ENCODE measurements around the gene PNPLA8.
"Not testable (repeated sequence)": the region's sequence is repeated elsewhere in the genome, so short reads cannot be mapped to it uniquely, and the experiment has no call there.

Gene PNPLA8, protein sequence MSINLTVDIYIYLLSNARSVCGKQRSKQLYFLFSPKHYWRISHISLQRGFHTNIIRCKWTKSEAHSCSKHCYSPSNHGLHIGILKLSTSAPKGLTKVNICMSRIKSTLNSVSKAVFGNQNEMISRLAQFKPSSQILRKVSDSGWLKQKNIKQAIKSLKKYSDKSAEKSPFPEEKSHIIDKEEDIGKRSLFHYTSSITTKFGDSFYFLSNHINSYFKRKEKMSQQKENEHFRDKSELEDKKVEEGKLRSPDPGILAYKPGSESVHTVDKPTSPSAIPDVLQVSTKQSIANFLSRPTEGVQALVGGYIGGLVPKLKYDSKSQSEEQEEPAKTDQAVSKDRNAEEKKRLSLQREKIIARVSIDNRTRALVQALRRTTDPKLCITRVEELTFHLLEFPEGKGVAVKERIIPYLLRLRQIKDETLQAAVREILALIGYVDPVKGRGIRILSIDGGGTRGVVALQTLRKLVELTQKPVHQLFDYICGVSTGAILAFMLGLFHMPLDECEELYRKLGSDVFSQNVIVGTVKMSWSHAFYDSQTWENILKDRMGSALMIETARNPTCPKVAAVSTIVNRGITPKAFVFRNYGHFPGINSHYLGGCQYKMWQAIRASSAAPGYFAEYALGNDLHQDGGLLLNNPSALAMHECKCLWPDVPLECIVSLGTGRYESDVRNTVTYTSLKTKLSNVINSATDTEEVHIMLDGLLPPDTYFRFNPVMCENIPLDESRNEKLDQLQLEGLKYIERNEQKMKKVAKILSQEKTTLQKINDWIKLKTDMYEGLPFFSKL

DNA sequence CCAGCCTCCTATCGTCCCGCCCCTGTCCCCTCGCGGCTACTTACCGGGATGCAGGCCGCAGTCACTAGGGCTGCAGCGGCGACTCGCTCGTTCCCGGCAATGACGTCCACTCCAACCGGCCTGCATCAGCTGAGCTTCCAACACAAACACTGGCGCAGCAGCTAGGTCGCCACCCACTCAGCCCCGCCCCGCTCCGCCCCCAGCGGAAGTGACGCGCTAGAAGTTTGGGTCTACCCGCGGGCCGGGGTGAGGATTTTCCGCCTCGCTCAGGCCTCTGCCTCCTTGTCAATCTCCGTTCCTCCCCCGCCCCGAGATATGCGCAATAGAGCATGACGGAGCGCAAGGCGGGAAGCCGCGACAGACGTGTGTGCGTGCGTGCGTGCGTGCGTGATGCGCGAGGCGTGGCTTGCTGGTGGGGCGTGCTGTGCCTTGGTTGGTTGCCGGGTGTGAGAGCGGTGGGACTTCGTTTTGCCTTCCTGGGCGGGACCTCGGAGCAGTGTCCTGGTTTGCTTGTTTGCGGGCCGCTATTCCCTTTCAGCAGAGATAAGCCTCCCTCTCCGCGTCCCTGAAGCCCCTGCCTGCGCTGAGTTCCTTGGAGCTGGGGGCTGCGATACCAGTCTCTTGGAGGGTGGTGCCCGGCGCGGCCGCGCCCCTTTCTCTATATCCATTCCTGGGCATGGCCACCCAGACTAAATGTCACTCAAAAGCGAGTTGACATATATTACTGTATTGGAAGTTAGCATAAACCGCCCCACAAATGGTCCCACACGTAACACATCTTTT is at the start of gene PNPLA8:
Gene PNPLA8, minus strand, starts transcription at position 151 of the 783 bp plus-strand sequence. CDS start 10,644 bp downstream, outside the sequence.
- DNase-seq (ENCODE audit: low read depth), result peak; percentile 100

DNA sequence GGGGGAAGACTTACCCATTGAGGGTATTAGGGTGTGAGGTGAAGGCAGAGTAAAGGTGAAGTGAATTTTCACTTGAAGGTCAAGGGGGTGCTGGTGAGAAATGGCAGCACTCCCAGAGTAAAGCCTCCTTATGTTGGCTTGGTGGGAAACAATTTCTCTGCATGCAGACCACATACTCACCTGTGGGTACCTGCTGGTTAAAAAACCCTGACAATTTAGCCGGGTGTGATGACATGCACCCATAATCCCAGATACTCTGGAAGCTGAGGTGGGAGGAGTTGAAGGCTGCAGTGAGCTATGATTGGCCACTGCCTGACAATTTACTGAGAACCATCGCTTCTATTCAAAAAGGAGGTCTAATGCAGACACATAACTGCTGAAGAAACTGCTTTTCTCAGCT is 49.2 kb upstream of the PNPLA8 start:
- no peak for DNase-seq (ENCODE audit: low read depth)

DNA sequence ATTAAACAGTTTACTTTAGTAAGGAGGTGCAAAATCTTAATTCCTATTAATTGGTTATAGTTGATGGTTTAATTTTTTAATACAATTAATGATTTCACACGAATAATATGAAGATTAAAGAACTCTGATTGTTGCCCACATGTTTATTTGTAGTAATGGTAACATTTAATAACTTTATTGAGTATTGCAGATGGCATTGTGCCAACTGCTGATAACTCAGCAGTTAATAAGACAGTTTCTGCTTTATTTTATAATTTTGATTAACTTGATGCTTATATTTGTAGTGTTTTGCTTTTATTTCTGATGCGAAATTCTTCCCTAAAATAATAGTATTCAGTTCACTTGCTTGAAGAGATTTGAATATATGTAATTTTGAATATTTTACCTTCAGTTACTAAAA is 46.5 kb upstream of the PNPLA8 start:
- no peak for DNase-seq (ENCODE audit: low read depth)

DNA sequence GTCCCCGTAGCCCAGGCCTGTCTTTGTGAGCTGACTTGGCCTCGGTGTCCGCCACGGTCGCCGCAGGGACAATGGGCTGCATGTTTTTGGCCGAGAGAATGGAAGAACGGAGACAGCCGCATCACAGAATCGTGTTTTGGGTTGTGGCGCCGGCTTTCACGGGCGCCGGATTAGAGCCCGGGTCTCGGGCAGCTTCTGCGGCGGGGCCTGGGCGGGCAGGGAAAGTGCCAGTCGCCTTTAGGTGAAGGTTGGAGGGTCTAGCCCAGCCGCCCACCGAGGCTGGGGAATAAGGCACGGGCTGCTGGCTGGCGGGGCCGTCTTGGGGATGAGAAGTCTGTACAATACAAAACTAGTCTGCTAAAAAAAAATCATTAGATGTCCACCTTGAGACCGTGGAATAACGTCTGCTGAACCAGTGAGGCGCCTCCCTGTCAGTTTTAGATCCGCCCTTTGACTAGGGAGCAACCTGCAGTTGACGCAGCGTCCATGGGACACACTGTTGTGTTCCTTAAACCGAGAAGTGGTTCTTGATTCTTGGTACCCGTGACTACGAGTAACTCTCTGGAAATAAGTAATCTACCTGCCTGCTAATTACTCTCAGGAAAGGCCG is 44.3 kb upstream of the PNPLA8 start:
- DNase-seq (ENCODE audit: low read depth), result peak; percentile 10

DNA sequence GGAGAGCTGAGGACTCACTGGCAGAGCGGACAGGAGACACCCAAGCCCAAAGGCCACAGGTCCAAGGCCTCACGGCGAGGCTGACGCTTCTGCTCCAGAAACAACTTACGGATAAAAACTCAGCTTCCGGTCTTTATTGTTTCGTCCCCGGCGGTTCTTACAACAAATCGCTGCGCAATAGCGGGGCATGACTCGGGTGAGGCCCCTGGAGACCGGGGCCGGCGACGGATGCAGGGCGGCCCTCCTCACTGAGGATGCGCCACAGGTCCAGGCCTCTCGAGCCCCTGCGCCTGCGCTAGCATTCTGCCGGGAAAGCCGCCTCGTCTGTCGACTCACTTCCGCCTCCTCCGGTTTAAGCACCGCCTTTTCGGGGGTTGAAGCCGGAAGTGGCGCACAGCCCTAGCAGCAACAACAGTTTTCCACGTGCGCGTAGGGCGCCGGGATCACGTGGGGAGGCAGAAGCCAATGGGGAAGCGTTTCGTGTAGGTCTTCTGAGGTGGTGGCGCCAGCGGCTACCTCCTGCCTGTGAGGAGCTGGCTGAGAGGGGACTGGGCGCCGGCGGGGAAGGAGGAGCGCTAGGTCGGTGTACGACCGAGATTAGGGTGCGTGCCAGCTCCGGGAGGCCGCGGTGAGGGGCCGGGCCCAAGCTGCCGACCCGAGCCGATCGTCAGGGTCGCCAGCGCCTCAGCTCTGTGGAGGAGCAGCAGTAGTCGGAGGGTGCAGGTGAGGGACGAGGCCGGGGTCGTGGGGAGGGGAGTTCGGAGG is 43.6 kb upstream of the PNPLA8 start, which contains the start of the genes DNAJB9 and THAP5:
Gene DNAJB9, plus strand, starts transcription at position 494 of the 765 bp plus-strand sequence. CDS start 1,853 bp downstream, outside the sequence.
Gene THAP5, minus strand, starts transcription at position 326 of the 765 bp plus-strand sequence. Its CDS starts 137 bp downstream, at position 189.
- DNase-seq (ENCODE audit: low read depth), result peak; percentile 99

DNA sequence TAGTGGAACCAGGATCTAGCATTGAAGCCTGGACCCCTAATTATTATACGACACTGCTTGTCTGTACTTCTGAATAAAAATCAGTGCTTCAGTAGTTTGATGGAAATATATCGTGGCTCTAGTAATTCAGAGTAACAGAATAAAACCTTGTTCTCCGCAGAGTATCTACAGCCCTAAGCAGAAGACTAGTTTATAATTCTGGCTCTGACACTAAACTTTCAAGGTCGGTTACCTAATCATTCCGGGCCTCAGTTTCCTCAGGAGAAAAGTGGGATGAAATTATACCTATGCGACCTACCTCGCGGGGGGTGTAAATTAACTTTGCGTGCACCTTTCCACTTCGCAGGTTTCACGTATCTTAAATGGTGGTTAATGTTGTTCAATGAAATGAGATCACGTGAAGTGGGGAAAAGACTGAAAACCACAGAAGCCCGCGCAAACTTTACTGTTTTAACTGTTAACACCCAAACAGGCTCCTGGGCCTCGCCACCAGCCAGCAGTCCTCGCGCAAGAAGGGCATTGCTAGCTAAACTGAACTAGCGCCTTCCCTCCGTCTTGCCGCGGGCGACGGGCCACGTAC is 43.0 kb upstream of the PNPLA8 start:
- no peak for DNase-seq (ENCODE audit: low read depth)

DNA sequence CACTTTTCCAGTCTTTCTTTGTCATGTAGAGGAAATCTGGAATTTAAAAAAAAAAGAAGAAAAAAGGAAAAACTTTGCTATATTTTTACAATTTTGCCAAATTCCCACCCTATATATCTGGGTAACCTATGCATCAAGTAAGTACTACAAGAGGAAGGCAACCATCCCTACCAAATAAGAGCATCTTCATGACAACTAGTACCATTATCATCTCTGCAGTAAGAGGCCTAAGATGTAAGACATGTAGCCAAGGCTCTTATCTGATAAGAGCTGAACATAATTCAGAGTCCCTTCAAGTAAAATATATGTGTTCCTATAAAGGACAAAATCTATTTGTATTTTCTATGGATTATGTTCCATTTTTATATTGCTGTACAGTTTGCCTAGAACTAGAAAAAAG is 40.1 kb upstream of the PNPLA8 start:
- no peak for DNase-seq (ENCODE audit: low read depth)

DNA sequence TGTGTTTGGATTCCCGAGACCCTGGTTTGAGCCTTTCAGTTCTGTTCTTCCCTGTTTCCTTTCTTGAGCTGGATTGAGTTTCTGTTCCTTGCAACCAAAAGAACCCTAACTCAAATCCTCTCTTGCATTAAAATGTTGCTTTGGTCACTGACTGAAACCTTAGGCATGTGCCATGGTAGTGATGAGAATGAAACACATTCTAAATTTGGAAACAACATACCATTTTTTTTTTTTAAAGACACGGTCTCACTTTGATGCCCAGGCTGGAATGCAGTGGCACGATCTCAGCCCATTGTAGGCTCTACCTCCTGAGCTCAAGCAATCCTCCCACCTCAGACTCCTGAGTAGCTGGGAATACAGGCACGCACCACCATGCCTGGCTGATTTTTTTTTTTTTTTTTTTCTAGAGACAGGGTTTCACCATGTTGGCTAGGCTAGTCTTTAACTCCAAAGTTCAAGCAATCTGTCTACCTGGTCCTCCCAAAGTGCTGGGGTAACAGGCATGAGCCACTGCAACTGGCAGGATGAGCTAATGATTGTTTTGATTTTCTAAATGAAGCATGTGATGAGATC is 35.2 kb upstream of the PNPLA8 start:
- no peak for DNase-seq (ENCODE audit: low read depth)

DNA sequence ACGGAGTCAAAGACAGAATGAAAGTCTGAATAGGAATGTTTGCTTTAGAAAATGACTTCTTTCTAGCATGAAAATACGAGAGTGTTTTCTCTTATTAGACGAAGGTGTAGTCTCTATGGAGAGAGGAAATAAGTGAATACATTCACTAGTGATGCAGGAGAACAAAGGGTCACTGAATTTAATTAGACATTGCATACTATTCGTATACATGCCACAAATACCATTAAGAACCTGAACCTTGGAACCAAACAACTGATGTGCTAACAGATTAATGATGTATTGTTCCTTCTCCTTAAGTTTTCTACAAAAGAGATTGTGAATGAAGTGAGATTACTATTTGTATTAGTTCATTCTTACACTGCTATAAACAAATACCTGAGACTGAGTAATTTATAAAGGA is 33.3 kb upstream of the PNPLA8 start:
- DNase-seq (ENCODE audit: low read depth), result no peak

DNA sequence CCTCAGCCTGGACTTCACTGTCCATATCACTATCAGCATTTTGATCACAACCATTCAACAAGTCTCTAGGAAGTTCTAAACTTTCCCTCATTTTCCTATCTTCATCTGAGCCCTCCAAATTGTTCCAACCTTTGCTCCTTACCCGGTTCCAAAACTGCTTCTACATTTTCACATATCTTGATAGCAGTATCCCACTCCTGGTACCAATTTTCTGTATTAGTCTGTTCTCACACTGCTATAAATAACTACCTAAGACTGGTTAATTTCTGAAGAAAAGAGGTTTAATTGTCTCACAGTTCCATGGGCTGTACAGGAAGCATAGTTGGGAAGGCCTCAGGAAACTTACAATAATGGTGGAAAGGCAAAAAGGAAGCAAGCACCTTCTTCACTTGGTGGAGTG is 31.7 kb upstream of the PNPLA8 start:
- no peak for DNase-seq (ENCODE audit: low read depth)

DNA sequence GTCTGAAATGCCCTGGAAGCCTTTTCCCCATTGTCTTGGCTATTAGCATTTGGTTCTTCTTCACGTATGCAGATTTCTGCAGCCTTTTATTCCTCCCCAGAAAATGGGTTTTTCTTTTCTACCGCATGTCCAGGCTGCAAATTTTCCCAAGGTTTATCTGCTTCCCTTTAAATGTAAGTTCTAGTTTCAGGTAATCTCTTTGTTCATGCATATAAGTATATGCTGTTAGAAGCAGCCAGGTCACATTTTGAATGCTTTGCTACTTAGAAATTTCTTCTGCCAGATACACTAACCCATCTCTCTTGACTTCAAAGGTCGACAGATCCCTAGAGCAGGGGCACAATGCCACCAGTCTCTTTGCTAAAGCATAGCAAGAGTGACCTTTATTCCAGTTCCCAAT is 31.3 kb upstream of the PNPLA8 start:
- no peak for DNase-seq (ENCODE audit: low read depth)

DNA sequence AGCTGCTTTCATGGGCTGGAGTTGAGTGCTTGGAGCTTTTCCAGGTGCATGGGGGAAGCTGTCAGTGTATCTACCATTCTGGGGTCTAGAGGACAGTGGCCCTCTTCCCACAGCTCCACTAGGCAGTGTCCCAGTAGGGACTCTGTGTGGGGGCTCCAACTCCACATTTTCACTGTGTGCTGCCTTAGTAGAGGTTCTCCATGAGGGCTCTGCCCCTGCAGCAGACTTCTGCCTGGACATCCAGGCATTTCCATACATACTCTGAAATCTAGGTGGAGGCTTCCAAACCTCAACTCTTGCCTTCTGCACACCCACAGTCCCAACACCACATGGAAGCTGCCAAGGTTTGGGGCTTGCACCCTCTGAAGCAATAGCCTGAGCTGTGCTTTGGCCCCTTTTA is 30.7 kb upstream of the PNPLA8 start:
- not testable (repeated sequence) for DNase-seq (ENCODE audit: low read depth)

DNA sequence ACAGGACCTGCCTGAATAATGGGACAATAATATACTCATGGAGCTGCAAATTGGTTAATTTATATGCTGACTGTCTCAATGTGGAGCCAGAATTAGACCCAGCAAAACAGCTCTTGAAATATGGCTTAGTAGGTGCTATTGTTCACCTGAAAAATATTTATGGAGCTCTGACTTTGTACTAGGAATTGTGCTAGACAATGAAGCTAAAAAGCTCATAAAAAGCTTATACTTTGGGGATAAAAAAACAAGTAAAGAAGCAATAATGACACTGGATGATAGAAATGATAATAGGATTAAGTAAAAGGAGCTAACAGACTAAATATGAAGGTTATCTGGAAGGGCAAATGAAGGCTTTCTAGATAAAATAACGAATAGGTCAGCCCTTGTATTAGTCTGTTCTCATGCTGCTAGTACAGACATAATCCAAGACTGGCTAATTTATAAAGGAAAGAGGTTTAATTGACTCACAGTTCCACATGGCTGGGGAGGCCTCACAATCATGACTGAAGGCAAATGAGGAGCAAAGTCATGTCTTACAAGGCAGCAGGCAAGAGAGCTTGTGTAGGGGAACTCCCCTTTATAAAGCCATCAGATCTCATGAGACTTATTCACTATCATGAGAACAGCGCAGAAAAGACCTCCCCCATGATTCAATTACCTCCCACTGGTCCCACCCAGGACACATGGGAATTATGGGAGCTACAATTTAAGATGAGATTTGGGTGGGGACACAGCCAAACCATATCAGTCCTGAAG is 22.4 kb upstream of the PNPLA8 start:
- not testable (repeated sequence) for DNase-seq (ENCODE audit: low read depth)

DNA sequence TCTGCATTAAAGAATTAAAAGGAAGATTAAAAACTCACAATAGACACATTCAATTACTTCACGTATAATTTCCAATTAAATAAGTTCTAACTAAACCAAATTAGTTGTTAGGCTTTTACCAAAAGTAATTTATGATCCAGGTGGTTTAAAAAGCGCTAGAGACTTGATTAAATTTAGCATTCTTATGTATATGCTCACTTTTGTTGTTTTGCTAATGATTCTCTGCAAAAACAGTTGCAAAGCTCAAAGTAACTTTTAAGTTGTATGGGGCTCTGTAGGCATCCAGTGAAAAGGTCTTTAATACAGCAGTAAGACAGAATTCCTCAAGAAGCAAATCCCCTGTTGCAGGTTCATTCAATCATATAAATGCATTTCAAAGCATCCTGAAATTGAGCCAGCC is 15.5 kb upstream of the PNPLA8 start:
- no peak for DNase-seq (ENCODE audit: low read depth)

DNA sequence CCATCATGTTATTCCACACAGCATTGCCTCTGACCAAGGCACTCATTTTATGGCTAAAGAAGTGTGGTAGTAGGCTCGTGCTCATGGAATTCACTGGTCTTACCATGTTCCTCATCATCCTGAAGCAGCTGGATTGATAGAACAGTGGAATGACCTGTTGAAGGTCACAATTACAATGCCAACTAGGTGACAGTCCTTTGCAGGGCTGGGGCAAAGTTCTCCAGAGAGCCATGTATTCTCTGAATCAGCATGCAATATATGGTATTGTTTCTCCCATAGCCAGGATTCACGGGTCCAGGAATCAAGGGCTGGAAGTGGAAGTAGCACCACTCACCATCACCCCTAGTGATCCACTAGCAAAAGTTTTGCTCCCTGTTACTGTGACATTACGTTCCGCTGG is 12.8 kb upstream of the PNPLA8 start:
- not testable (repeated sequence) for DNase-seq (ENCODE audit: low read depth)

DNA sequence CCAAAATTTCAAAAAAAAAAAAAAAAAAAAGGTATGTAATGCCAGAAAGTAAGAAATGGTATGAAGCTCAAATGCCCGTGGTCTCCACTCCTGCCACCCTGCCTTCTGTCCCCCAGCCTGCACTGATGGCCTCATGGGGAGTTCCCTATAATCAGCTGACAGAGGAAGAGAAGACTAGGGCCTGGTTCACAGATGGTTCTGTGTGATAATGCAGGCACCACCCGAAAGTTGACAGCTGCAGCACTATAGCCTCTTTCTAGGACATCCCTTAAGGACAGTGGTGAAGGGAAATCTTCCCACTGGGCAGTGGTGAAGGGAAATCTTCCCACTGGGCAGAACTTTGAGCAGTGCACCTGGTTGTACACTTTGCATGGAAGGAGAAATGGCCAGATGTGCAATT is 12.3 kb upstream of the PNPLA8 start:
- not testable (repeated sequence) for DNase-seq (ENCODE audit: low read depth)

DNA sequence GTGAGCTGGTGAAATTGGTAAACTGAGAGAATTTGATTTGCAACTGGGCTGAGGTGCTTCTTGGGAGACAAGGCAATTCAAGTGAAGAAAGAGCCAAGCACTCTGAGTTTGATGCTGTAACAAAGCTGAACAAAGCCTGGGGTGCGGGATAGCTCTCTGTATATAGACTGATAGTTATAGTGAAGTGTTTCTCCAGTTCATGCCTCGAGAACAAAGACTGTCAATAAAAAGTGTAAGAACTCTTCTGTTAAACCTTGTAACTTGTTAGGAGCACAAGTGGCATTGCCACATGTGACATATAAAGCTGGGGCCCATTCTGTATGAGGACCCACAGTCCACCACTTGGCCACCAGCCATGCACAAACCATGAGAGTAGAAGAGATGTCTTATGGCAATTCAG is 11.3 kb upstream of the PNPLA8 start:
- DNase-seq (ENCODE audit: low read depth), result no peak

DNA sequence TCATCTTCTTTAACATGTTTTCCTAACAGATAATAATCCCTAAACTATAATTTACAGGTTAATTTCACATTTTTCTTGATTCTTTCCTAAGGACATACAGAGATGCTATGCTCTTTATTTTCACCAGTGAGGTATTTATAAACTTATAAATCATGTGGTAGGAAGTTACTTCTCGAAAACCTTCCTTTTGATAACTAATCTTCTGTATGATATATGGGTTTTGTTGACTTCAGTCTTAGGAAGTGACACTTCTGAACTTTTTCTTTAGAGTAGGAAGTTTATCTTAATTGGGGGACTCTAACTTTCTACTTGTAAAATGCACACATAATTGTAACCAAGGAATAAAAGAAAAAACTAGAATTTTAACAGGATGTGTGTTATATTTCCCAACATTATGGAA is 9.8 kb upstream of the PNPLA8 start:
- no peak for DNase-seq (ENCODE audit: low read depth)

DNA sequence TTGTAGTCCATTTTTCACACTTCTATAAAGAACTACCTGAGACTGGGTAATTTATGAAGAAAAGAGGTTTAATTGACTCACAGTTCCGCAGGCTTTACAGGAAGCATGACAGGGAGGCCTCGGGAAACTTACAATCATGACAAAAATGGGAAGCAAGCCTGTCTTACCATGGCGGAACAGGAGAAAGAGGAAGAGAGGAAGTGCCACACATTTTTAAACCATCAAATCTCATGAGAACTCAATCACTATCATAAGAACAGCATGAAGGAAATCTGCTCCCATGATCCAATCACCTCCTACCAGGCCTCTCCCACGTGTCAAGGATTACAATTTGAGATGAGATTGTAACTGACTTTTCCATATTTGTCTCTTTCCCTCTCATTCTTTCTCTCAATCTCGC is 9.3 kb upstream of the PNPLA8 start:
- DNase-seq (ENCODE audit: low read depth), result no peak

DNA sequence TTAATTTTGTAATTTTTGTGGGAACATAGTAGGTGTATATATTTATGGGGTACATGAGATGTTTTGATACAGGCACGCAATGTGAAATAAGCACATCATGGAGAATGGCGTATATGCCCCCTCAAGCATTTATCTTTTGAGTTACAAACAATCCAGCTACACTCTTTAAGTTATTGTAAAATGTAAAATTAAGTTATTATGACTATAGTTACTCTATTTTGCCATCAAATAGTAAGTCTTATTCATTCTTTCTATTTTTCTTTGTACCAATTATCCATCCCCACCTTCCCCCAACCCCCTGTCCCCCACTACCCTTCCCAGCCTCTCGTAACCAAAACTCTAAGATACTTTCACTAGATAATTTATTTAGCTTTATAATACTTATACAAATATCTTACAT is 7.8 kb upstream of the PNPLA8 start:
- DNase-seq (ENCODE audit: low read depth), result no peak
